GM12864 (cell line): ENCODE data around the gene TADA1.

Experiments
- DNase-seq: peaks from one replicate; pipeline ENCODE4 v3.0.0-alpha.2; 2011; ENCODE audit warnings: low read depth
- H3K4me3 ChIP-seq: 2 replicates; pipeline ENCODE4 v1.5.1; 2011; ENCODE audit warnings: mild to moderate bottlenecking, low read depth, low read length, control low read depth
- CTCF ChIP-seq: IDR thresholded peaks from 2 replicates; pipeline ENCODE4 v1.5.1; 2011; ENCODE audit warnings: low read depth, mild to moderate bottlenecking, moderate library complexity, low read length, control low read depth, inconsistent platforms; ENCODE audit errors: missing control alignments

Gene TADA1

GRCh38 chr1:166844791-166845190 lies 31.3 kb downstream of the TADA1 start:
- H3K4me3 ChIP-seq: no peak overlapping the region
- DNase-seq: no peak
- no peak for TF ChIP-seq CTCF

GRCh38 chr1:166843769-166844596 lies 32.1 kb downstream of the TADA1 start:
- DNase-seq: no peak
- no peak for TF ChIP-seq CTCF
- no peak overlapping the region for H3K4me3 ChIP-seq

- H3K4me3 ChIP-seq: no peak overlapping the region
- no peak for TF ChIP-seq CTCF
- DNase-seq: no peak
Observed at GRCh38 chr1:166843322-166843721, 32.7 kb downstream of the TADA1 start.

- peak overlapping the region; percentile 63 for H3K4me3 ChIP-seq
- no peak for TF ChIP-seq CTCF
- no peak for DNase-seq
Observed at GRCh38 chr1:166840309-166841274, 35.5 kb downstream of the TADA1 start.

GRCh38 chr1:166839600-166840308 lies 36.3 kb downstream of the TADA1 start:
- DNase-seq: no peak
- TF ChIP-seq CTCF: peak; percentile 8
- peak overlapping the region; percentile 63 for H3K4me3 ChIP-seq

- H3K4me3 ChIP-seq: peak within 1 kb of the TSS; percentile 63
Observed at GRCh38 chr1:166838766-166839599, 37.1 kb downstream of the TADA1 start, which contains the start of gene POGK. Gene POGK (plus strand): TSS chr1:166839475. CDS start chr1:166840957, 1,482 bp downstream.

More at GRCh38 chr1:166838766-166839599, 37.1 kb downstream of the TADA1 start, which contains the start of gene POGK:
- peak; percentile 60 for DNase-seq
- TF ChIP-seq CTCF: no peak
